Lower leg skin (tissue), 3 donors: ENCODE data around the gene CRYM.

Source experiments
- POLR2A ChIP-seq, 2 donors: fragments of 450-650 bp; IDR thresholded peaks; one replicate each; pipeline ENCODE4 v1.6.1; 2016 to 2017; ENCODE audit warnings: antibody characterized with exemption in 2 of 2, mild to moderate bottlenecking in 1 of 2, moderate library complexity in 1 of 2
- TF ChIP-seq, protein P1 (sequence below), 3 donors: fragments of 450-650 bp; IDR thresholded peaks; one replicate each; pipeline ENCODE4 v1.5.1; 2016; ENCODE audit warnings: antibody characterized with exemption in 3 of 3, mild to moderate bottlenecking in 3 of 3, moderate library complexity in 2 of 3

DNA sequence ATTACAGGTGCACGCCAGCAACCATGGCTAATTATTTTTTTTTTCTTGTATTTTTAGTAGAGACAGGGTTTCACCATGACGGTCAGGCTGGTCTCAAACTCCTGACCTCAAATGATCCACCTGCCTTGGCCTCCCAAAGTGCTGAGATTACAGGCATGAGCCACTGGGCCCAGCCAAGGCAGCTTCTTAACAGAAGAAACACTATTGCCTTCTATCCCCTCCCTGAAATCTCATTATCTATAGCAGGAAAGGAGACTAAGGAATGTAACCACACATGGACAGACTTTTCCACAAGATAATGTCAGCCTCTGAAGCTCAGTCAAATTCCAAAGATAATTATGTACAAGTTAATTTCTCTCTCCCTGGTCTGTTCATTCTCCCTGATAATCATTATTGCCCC, 61.0 kb downstream of the CRYM start:
- TF ChIP-seq, protein P1, sequence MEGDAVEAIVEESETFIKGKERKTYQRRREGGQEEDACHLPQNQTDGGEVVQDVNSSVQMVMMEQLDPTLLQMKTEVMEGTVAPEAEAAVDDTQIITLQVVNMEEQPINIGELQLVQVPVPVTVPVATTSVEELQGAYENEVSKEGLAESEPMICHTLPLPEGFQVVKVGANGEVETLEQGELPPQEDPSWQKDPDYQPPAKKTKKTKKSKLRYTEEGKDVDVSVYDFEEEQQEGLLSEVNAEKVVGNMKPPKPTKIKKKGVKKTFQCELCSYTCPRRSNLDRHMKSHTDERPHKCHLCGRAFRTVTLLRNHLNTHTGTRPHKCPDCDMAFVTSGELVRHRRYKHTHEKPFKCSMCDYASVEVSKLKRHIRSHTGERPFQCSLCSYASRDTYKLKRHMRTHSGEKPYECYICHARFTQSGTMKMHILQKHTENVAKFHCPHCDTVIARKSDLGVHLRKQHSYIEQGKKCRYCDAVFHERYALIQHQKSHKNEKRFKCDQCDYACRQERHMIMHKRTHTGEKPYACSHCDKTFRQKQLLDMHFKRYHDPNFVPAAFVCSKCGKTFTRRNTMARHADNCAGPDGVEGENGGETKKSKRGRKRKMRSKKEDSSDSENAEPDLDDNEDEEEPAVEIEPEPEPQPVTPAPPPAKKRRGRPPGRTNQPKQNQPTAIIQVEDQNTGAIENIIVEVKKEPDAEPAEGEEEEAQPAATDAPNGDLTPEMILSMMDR (IDR thresholded peaks at IDR 0.05), result no peak
- TF ChIP-seq POLR2A (IDR thresholded peaks at IDR 0.05), result no peak
